AG09319 (cell line): ENCODE measurements around the gene GULP1.

Source experiments
- DNase-seq: peaks from one replicate; pipeline ENCODE4 v3.0.0-alpha.2; 2010; ENCODE audit warnings: low read depth; ENCODE audit errors: extremely low read depth
- TF ChIP-seq, protein P1 (sequence below): IDR thresholded peaks from 2 replicates; pipeline ENCODE4 v1.5.1; 2011; ENCODE audit warnings: low read depth, mild to moderate bottlenecking, inconsistent platforms, low read length, moderate library complexity

Gene GULP1

DNA sequence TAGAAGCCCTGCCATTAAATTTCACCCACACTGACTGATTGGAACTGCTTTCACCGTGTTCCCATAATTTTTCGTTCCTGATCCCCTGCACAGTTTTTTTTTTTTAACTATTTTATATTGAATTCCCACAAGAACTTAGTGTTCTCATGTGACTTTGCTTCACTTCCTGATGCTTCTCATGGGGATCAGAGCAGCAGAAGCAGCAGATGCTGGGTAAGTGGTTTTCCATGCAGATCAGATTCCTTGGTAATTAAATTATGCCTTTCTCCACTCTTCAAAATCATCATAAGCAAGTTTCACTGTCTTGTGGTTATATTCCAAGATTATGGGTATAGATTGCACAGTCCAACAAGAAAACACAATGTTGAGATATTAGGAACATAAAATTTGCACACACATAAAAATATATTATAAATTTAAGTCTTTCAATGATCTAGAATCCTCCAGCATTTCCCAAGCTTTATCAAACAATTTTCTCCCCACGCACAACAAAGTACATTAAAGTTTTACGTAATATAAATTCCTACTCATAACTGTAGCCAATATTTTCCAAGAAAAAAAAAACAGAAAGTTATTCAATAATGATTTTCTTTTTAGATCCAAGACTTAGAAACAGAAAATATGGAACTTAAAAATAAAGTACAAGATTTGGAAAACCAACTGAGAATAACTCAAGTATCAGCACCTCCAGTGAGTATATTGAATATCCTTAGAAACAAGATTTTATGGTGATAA, 277.9 kb downstream of the GULP1 start:
- DNase-seq: no peak
- TF ChIP-seq, protein P1, sequence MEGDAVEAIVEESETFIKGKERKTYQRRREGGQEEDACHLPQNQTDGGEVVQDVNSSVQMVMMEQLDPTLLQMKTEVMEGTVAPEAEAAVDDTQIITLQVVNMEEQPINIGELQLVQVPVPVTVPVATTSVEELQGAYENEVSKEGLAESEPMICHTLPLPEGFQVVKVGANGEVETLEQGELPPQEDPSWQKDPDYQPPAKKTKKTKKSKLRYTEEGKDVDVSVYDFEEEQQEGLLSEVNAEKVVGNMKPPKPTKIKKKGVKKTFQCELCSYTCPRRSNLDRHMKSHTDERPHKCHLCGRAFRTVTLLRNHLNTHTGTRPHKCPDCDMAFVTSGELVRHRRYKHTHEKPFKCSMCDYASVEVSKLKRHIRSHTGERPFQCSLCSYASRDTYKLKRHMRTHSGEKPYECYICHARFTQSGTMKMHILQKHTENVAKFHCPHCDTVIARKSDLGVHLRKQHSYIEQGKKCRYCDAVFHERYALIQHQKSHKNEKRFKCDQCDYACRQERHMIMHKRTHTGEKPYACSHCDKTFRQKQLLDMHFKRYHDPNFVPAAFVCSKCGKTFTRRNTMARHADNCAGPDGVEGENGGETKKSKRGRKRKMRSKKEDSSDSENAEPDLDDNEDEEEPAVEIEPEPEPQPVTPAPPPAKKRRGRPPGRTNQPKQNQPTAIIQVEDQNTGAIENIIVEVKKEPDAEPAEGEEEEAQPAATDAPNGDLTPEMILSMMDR: no peak

DNA sequence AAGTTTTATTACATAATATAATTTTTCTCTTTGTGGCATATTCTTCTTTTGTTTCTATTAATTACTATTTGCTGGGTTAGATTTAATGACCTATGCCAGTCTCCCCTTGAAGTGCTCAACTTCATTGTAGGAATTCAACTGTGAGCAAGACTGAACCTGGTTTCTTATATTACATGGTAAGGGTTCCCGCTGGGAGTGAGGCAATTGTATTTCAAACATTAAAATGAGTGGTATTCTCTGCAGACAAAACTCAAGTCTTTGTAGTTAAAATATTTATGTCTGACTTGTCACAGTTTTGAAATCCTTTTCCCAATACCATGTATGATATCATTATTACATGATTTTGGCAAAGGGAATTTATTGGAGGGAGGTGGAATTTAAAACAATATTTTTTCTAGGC, 278.7 kb downstream of the GULP1 start:
- no peak for DNase-seq
- TF ChIP-seq, protein P1: no peak

DNA sequence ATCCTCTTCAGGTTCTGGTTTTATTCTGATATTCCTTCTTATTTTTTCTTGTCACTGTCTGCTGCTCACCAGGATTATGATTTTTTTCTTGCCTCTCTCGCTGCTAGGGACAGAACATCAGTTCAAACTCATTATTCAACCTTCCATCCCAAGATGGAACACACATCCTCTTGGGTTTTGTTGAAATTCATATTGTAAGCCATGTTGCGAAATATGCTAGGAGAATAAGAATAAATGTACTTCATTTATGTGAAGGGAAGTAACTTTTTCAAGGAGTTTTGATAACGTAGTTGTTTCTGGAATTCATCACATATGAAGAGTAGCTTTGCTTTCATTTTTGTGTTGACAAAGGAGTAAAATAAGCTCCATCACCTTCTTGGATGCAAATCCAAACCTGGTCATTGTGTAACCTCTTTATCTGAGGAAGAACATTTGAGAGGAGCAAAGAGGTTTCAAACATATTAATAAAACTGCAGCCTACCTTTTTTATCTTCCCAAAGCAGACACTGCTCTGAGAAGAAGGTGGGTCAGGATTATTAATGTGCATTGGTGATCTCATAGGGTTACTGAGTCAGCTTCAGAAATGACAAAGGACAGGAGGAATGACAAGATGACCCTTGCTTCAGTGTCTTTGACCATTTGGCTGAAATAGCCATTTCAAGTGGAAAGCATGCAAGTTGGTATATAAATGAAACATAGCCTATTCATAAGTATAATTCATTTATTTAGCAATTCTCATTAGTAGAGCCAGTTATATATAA, 280.0 kb downstream of the GULP1 start:
- TF ChIP-seq, protein P1: no peak
- DNase-seq: no peak

DNA sequence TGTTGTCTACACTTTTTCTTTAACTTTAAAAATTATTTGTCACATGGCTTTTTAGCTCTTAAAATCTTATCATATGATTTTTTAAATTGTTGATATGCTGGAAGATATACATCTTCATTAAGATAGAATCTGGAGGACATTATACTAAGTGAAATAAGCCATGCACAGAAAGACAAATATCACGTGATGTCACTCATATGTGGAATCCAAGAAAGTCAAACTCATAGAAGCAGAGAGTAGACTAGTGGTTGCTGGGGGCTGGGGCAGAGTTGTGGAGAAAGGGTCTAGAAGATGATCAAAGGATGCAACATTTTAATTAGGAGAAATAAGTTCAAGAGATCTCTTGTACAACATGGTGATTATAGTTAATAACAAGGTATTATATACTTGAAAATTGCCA, 280.9 kb downstream of the GULP1 start:
- DNase-seq: no peak
- TF ChIP-seq, protein P1: no peak

DNA sequence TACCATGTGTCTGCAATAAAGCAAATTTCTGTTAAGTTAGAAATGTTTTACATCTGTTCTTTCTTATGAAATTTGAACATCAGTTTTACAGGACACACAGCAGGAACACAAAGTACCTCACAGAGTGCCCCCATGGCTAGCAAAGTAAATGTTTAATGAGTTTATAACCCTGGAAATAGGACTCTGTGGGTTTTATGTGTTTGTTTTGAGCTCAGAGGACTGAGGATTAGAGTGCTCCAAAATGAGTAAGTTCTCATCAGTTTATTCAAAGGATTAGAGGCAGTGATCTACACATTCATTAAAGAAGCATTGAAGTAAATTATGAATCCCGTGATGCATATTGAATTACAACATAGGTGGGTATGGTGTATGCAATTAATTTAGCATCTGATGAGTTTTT, 281.8 kb downstream of the GULP1 start:
- DNase-seq: no peak
- TF ChIP-seq, protein P1: no peak

DNA sequence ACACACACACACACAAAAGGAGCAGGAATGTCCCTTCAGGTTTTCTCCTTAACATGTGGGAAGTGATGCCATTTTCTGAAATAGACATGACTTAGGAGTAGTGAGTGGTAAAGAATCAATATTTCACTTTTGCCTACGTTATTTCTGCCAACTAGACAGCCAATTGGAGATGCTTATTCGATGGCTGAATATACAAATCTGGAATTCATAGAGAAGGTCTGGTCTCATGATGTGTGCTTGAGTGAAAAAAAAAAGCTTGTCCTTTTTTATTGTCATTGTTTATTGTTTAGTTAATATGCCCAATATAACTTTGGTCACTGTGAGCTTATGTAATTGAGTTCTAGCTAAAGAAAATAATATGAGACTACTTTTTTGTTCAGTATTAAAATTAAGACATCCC, 284.3 kb downstream of the GULP1 start:
- TF ChIP-seq, protein P1: no peak
- no peak for DNase-seq

DNA sequence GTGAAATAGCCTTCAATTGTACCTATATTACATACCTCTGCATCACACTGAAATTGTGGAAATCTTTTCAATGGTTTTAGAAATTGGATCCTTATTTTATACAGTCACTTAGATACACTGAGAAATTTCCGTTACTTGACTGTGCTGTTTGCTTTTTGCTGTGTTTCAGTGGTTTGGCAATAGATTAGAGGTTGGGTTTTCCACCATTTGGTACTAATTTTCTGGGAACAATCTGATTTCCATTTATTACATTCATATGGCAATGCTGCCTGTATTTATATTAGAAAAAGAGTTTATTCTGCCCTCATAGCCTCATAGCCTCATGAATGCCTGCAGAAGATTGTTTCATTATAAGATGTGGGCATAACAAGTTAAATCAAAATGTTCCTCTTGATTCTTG, 285.0 kb downstream of the GULP1 start:
- TF ChIP-seq, protein P1: no peak
- peak; percentile 66 for DNase-seq
